Liver (tissue), 3 donors: ENCODE data around the gene RFLNA.

Experiments
- CTCF ChIP-seq: fragments of 150-350 bp; IDR thresholded peaks from 2 replicates; pipeline ENCODE4 v1.5.1; 2017; ENCODE audit warnings: improper control_type of control experiment, low read depth, low read length; ENCODE audit not compliant: missing input control
- RAD21 ChIP-seq, 2 donors: IDR thresholded peaks; 2 replicates each; pipeline ENCODE4 v1.6.1; 2016; ENCODE audit warnings: antibody characterized with exemption in 2 of 2, mild to moderate bottlenecking in 2 of 2
- donor health status: healthy.
- donor health status: healthy.

GRCh38 chr12:124252964-124253363 is 41.9 kb upstream of the RFLNA start:
- TF ChIP-seq CTCF (no peak), RAD21 (IDR thresholded peaks at IDR 0.05) (no peak)
